Natural killer cell (primary cell): ENCODE results near the gene SERINC4. TPM values are rescaled to one million over a fixed set of nuclear protein-coding genes. Genes with fewer than 3 reads are reported as not detected.
A peak's percentile ranks its signal among the peaks of the same experiment; 100 is the strongest.
"Not testable (repeated sequence)": the region's sequence is repeated elsewhere in the genome, so short reads cannot be mapped to it uniquely, and the experiment has no call there.

Experiments
- ATAC-seq, 3 donors: fragments of 150-1000 bp in 2 of 3; fragments of 200-7000 bp in 1 of 3; cut with Tn5 transposase; 1 replicate in 1 of 3; 2 replicates in 2 of 3; pipeline ENCODE4 v1.10.0; 2021; ENCODE audit warnings: mild to moderate bottlenecking in 2 of 3, moderate library complexity in 2 of 3
- DNase-seq, 2 donors: peaks; one replicate each; pipeline versions ENCODE4 v3.0.0 to v3.0.0-alpha.2; 2013 to 2021; ENCODE audit warnings: mixed read lengths in 1 of 2
- H3K27ac ChIP-seq: one replicate; pipeline ENCODE4 v1.5.1; 2013; ENCODE audit warnings: mild to moderate bottlenecking, low read length
- H3K27me3 ChIP-seq: one replicate; pipeline ENCODE4 v1.6.1; 2013; ENCODE audit warnings: low read length; ENCODE audit not compliant: control insufficient read depth, insufficient read depth
- H3K36me3 ChIP-seq: one replicate; pipeline ENCODE4 v1.6.1; 2013; ENCODE audit warnings: low read length; ENCODE audit not compliant: control insufficient read depth, insufficient read depth
- H3K4me1 ChIP-seq: one replicate; pipeline ENCODE4 v1.6.1; 2013; ENCODE audit warnings: low read length; ENCODE audit not compliant: control insufficient read depth, insufficient read depth
- H3K4me3 ChIP-seq: one replicate; pipeline ENCODE4 v1.5.1; 2013; ENCODE audit warnings: low read length
- H3K9me3 ChIP-seq: one replicate; pipeline ENCODE4 v1.6.1; 2013; ENCODE audit warnings: low read length; ENCODE audit not compliant: control insufficient read depth, insufficient read depth
- H3K27ac Mint-ChIP-seq, 2 donors: one replicate each; pipeline ENCODE4 v1.8.0; 2022; ENCODE audit warnings: mild to moderate bottlenecking in 2 of 2, mixed read lengths in 2 of 2, moderate library complexity in 1 of 2
- H3K27me3 Mint-ChIP-seq, 2 donors: one replicate each; pipeline ENCODE4 v1.8.0; 2022; ENCODE audit warnings: low read depth in 2 of 2, mixed read lengths in 2 of 2
- H3K36me3 Mint-ChIP-seq: one replicate; pipeline ENCODE4 v1.8.0; 2022; ENCODE audit warnings: mixed read lengths
- H3K4me1 Mint-ChIP-seq, 2 donors: one replicate each; pipeline ENCODE4 v1.8.0; 2022; ENCODE audit warnings: mixed read lengths in 2 of 2
- H3K4me3 Mint-ChIP-seq: one replicate; pipeline ENCODE4 v1.8.0; 2022; ENCODE audit warnings: mild to moderate bottlenecking, moderate library complexity, mixed read lengths
- H3K9me3 Mint-ChIP-seq, 2 donors: one replicate each; pipeline ENCODE4 v1.8.0; 2022; ENCODE audit warnings: mixed read lengths in 2 of 2
- WGBS: methylation state at CpG from one replicate; pipeline ENCODE4 v1.1.7; 2013; ENCODE audit warnings: missing lambda C conversion rate; ENCODE audit not compliant: insufficient coverage; 5-methylcytosine and 5-hydroxymethylcytosine counted together
- intact Hi-C: fragments of 100-400 bp; cut with micrococcal nuclease; formaldehyde crosslinking; loops from one replicate; pipeline ENCODE4 v1.14.2; 2022
- total RNA-seq, 4 donors: library from RNA; stranded (reverse); fragments of 120-200 nt in 1 of 4; gene quantifications; one replicate each; pipeline versions ENCODE4 v1.2.3 to v1.2.4, GENCODE V29; 2013 to 2022
- TF ChIP-seq, protein P1 (sequence below): fragments of 200-600 bp; IDR thresholded peaks from one replicate; pipeline ENCODE4 v1.8.0; 2022; ENCODE audit warnings: antibody characterized with exemption

SERINC4 gene
- under 1 TPM in 2 of 3 donors, not detected in 1; 0.18 to 0.25 TPM for total RNA-seq
- 0.09 TPM for total RNA-seq (2013)

DNA sequence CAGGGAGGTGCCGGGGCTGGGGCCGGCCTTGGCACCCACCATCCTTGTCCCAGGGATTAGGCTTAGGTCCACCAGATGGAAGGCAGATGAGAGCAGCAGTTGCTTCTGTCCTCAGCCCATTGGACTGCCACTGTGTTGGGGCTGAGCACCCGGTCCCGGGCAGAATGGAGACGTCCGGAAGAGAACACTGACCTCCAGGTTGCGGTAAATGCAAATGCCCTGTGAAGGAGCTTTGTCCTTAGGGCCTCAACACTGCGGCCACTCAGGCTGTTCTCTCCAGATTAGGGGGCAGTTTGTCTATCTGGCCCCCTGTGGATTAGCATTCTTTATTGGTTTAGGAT is at the start of gene SERINC4:
Gene SERINC4, minus strand, starts transcription at position 276 of the 341 bp plus-strand sequence. Its CDS starts 234 bp downstream, at position 42.
- no peaks in the 10 kb centered on the region for H3K36me3 Mint-ChIP-seq

DNA sequence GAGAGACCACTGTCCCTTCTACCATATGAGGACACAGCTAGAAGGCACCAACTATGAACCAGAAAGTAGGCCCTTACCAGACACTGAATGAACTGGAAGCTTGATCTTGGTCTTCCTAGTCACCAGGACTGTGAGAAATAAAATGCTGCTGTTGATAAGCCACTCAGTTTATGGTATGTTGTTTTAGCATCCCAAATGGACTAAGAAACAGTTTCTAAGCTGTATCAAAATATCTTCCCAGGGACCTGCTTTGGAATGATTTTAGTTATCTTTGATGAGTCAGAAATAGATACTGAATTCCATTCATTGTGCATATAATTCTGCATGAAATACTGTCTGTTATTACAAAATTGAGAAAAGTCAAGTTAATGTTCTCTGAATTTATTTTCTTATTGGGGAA is 45.4 kb upstream of the SERINC4 start:
- Histone ChIP-seq H3K4me3 (no peak overlapping the region), H3K4me1 (no peaks in the 10 kb centered on the region), H3K36me3 (peaks cover 23% of the 10 kb centered on the region), H3K27me3 (no peaks in the 10 kb centered on the region), H3K27ac (no peak overlapping the region), H3K9me3 (no peaks in the 10 kb centered on the region)
- ATAC-seq (no peak), DNase-seq (no peak)
- no peak overlapping the region for H3K4me3 Mint-ChIP-seq
- no peaks in the 10 kb centered on the region for H3K36me3 Mint-ChIP-seq
- H3K4me1 Mint-ChIP-seq, result no peaks in the 10 kb centered on the region
- H3K9me3 Mint-ChIP-seq, result no peaks in the 10 kb centered on the region
- H3K27me3 Mint-ChIP-seq, result no peaks in the 10 kb centered on the region
- TF ChIP-seq, protein P1, sequence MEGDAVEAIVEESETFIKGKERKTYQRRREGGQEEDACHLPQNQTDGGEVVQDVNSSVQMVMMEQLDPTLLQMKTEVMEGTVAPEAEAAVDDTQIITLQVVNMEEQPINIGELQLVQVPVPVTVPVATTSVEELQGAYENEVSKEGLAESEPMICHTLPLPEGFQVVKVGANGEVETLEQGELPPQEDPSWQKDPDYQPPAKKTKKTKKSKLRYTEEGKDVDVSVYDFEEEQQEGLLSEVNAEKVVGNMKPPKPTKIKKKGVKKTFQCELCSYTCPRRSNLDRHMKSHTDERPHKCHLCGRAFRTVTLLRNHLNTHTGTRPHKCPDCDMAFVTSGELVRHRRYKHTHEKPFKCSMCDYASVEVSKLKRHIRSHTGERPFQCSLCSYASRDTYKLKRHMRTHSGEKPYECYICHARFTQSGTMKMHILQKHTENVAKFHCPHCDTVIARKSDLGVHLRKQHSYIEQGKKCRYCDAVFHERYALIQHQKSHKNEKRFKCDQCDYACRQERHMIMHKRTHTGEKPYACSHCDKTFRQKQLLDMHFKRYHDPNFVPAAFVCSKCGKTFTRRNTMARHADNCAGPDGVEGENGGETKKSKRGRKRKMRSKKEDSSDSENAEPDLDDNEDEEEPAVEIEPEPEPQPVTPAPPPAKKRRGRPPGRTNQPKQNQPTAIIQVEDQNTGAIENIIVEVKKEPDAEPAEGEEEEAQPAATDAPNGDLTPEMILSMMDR, result no peak
- intact Hi-C loops, result no loop called here
- H3K27ac Mint-ChIP-seq, result peak overlapping the region in 1 of 2 donors; percentile 51

More for the DNA sequence above, at the start of gene SERINC4:
- Histone ChIP-seq H3K4me1 (peaks cover 25% of the 10 kb centered on the region), H3K4me3 (peak within 1 kb of the TSS; percentile 90), H3K27ac (peak within 1 kb of the TSS; percentile 90), H3K36me3 (peaks cover 46% of the 10 kb centered on the region), H3K27me3 (no peaks in the 10 kb centered on the region), H3K9me3 (no peaks in the 10 kb centered on the region)
- TF ChIP-seq, protein P1, result no peak
- WGBS, result 98% methylated on average over 8 of the region's 8 CpGs
- H3K9me3 Mint-ChIP-seq, result no peaks in the 10 kb centered on the region
- ATAC-seq (no peak), DNase-seq (no peak)
- H3K27ac Mint-ChIP-seq, result peak within 1 kb of the TSS; percentile 92 to 96
- peaks cover 46 to 55% of the 10 kb centered on the region in 2 donors for H3K4me1 Mint-ChIP-seq
- H3K27me3 Mint-ChIP-seq, result no peaks in the 10 kb centered on the region
- H3K4me3 Mint-ChIP-seq, result peak within 1 kb of the TSS; percentile 98
- intact Hi-C loops, result loop anchor here (1.0 kb wide), 2 partner anchors 8 to 24 kb away; partner anchors contain the start of genes MFAP1 and SERF2

DNA sequence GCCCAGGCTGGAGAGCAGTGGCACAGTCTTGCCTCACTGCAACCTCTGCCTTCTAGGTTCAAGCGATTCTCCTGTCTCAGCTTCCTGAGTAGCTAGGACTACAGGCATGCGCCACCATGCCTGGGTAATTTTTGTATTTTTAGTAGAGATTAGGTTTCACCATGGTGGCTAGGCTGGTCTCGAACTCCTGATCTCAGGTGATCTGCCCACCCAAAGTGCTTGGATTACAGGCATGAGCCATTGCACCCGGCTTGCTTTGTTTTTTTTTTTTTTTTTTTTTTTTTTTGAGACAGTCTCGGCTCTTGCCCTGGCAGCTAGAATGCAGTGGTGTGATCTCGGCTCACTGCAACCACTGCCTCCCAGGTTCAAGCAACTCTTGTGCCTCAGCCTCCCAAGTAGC is 32.5 kb upstream of the SERINC4 start:
- 92% methylated on average over 6 of the region's 6 CpGs for WGBS
- intact Hi-C loops, H3K4me3 Mint-ChIP-seq: not testable (repeated sequence)

DNA sequence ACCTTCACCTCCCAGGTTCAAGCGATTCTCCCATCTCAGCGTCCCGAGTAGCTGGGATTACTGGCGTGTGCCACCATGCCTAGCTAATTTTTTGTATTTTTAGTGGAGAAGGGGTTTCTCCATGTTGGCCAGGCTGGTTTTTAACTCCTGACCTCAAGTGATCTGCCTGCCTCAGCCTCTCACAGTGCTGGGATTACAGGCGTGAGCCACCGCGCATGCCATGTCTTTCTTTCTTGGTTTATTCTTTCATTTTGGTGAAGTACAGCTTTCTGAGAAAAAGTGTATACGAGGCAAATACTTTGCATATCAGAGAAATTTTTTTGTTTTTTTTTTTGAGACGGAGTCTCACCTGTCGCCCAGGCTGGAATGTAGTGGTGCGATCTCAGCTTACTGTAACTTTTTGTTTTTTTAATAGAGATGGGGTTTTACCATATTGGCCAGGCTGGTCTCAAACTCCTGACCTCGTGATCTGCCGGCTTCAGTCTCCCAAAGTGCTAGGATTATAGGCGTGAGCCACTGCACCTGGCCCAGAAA is 31.6 kb upstream of the SERINC4 start:
- H3K4me1 ChIP-seq, result peaks cover 13% of the 10 kb centered on the region
- H3K27me3 Mint-ChIP-seq, H3K9me3 ChIP-seq, H3K27ac ChIP-seq, H3K36me3 ChIP-seq, H3K36me3 Mint-ChIP-seq, H3K9me3 Mint-ChIP-seq, intact Hi-C loops, H3K4me3 Mint-ChIP-seq, DNase-seq, H3K27me3 ChIP-seq, H3K4me3 ChIP-seq, ATAC-seq: not testable (repeated sequence)
- H3K27ac Mint-ChIP-seq, result peak overlapping the region; percentile 8 to 36
- 96% methylated on average over 14 of the region's 14 CpGs for WGBS
- H3K4me1 Mint-ChIP-seq, result peaks cover 20 to 29% of the 10 kb centered on the region in 2 donors

More for the DNA sequence above, 32.5 kb upstream of the SERINC4 start:
- Mint-ChIP-seq H3K4me1 (peaks cover 12 to 20% of the 10 kb centered on the region in 2 donors), H3K27ac (peak overlapping the region in 1 of 2 donors; percentile 8)
- H3K27me3 ChIP-seq, DNase-seq, H3K27ac ChIP-seq, H3K9me3 ChIP-seq, H3K36me3 Mint-ChIP-seq, H3K4me1 ChIP-seq, ATAC-seq, H3K36me3 ChIP-seq, H3K9me3 Mint-ChIP-seq, H3K4me3 ChIP-seq, H3K27me3 Mint-ChIP-seq: not testable (repeated sequence)

DNA sequence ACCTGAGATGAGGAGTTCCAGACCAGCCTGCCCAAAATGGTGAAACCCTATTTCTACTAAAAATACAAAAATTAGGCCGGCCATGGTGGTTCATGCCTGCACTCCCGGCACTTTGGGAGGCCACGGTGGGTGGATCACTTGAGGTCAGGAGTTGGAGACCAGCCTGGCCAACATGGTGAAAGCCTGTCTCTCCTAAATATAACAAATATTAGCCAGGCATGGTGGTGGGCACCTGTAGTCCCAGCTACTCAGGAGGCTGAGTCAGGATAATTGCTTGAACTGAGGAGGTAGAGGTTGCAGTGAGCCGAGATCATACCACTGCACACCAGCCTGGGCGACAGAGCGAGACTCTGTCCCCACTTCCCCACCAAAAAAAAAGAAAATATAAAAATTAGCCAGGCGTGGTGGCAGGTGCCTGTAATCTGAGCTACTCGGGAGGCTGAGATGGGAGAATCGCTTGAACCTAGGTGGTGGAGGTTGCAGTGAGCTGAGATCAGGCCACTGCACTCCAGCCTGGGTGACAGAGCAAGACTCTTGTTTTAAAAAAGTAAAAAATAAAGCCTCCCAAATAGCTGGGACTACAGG is 30.8 kb upstream of the SERINC4 start:
- H3K4me3 ChIP-seq, H3K27ac ChIP-seq, H3K36me3 Mint-ChIP-seq, H3K4me3 Mint-ChIP-seq, DNase-seq, H3K9me3 Mint-ChIP-seq, H3K9me3 ChIP-seq, H3K27me3 Mint-ChIP-seq, H3K27me3 ChIP-seq, H3K36me3 ChIP-seq, ATAC-seq, H3K27ac Mint-ChIP-seq, intact Hi-C loops: not testable (repeated sequence)
- peaks cover 20 to 35% of the 10 kb centered on the region in 2 donors for H3K4me1 Mint-ChIP-seq
- H3K4me1 ChIP-seq, result peaks cover 21% of the 10 kb centered on the region
- WGBS, result 84% methylated on average over 9 of the region's 9 CpGs

DNA sequence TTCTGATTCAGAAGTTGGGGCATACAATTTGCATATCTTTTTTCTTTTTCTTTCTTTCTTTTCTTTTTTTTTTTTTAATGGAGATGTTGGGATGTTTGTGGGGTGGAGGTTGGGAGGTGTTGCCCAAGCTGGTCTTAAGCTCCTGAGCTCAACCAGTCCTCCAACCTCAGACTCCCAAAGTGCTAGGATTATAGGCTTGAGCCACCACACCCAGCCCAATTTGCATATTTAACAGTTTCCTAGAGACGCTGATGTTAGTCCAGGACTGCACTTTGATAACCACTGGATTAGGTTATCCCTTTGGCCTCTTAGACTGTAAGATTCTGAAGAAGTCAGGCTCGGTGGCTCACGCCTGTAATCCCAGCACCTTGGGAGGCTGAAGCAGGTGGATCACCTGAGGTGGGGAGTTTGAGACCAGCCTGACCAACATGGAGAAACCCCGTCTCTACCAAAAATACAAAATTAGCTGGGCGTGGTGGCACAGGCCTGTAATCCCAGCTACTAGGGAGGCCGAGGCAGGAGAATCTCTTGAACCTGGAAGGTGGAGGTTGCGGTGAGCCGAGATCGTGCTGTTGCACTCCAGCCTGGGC is 30.0 kb upstream of the SERINC4 start:
- H3K36me3 ChIP-seq, ATAC-seq, H3K36me3 Mint-ChIP-seq, H3K27me3 ChIP-seq, H3K4me3 ChIP-seq, intact Hi-C loops, H3K27me3 Mint-ChIP-seq, H3K9me3 ChIP-seq, DNase-seq, H3K9me3 Mint-ChIP-seq, H3K27ac ChIP-seq, H3K4me3 Mint-ChIP-seq: not testable (repeated sequence)
- Mint-ChIP-seq H3K27ac (peak overlapping the region in 1 of 2 donors; percentile 11), H3K4me1 (peaks cover 21 to 35% of the 10 kb centered on the region in 2 donors)
- H3K4me1 ChIP-seq, result peaks cover 26% of the 10 kb centered on the region
- 96% methylated on average over 8 of the region's 9 CpGs for WGBS
